ENCODE measurements around the gene NT5C.
"Not testable (repeated sequence)": the region's sequence is repeated elsewhere in the genome, so short reads cannot be mapped to it uniquely, and the experiment has no call there.

NT5C gene

DNA sequence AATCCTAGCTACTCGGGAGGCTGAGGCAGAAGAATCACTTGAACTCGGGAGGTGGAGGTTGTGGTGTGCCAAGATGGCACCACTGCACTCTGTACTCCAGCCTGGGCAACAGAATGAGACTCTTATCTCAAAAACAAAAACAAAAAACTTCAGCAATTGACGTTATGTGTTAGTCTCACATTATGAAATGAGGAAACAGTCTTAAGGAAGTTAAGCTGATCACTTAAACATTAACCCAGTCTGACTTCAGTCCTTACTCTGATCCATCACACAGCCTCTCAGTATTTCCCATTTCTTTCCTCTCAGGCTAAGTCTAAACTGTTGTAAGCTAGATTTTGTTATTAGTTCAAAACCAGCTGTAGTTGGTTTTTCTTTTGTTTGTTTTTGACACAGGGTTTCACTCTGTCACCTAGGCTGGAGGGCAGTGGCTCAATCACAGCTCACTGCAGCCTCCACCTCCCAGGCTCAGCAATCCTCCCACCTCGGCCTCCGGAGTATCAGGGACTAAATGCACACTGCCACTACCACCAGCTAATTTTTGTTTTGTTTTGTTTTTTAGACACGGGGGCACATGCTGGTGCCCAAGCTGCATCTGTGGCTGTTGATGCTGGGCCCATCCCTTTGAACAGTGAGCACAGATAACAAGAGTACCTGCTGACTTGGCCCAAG, 16.5 kb upstream of the NT5C start:
- peak in 1 of 42 donors; percentile 18 for DNase-seq
- intact Hi-C loops (cut with DNase I) = no loop called here

DNA sequence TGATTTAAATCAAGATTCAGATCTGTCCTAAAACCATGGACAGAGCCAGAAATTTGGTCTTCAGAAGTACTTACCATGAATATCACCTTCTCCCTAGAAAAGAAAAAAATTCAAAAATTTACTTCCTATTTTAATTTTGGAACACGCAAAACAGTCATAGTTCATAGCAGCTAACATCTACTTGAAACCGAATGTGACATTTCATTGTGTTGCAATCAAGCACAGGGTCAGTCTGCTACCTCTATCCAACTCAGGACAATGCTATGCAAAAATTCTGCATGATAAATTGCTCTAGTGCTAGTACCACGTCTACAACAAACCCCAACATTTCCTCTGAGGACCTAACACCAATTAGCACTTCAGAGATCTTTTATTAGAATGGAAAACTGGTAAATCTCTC, 15.1 kb upstream of the NT5C start:
- intact Hi-C loops (cut with DNase I) = no loop called here
- no peak for DNase-seq

DNA sequence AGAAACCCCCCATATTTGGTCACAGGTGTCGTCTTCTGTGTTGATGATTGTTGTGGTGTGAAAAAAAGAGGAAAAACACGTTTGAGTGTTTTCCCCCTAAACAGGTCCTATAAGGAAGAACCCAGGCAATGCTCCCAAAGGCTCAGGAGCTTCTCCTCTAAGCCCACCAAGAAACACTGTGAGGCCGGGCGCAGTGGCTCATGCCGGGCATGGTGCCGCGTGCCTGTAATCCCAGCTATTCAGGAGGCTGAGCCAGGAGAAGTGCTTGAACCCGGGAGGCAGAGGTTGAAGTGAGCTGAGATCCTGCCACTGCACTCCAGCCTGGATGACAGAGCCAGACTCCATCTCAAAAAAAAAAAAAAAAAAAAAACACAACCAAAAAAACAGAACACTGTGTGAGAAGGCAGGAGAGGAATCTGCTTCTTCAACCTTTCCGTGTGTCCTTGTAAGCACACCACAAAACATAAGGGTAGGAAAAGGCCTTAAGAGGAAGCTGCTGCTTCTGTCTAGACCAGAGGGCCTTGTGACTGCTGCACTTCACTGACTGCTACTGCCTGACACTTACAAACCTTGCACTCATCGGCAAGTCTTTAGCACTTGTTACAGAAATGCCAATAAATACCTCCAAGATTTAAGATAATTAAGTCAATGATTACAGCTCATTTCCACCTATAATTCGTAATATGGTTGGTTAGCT, 13.4 kb upstream of the NT5C start:
- intact Hi-C loops (cut with DNase I) = no loop called here
- peak in 1 of 42 donors; percentile 12 for DNase-seq

DNA sequence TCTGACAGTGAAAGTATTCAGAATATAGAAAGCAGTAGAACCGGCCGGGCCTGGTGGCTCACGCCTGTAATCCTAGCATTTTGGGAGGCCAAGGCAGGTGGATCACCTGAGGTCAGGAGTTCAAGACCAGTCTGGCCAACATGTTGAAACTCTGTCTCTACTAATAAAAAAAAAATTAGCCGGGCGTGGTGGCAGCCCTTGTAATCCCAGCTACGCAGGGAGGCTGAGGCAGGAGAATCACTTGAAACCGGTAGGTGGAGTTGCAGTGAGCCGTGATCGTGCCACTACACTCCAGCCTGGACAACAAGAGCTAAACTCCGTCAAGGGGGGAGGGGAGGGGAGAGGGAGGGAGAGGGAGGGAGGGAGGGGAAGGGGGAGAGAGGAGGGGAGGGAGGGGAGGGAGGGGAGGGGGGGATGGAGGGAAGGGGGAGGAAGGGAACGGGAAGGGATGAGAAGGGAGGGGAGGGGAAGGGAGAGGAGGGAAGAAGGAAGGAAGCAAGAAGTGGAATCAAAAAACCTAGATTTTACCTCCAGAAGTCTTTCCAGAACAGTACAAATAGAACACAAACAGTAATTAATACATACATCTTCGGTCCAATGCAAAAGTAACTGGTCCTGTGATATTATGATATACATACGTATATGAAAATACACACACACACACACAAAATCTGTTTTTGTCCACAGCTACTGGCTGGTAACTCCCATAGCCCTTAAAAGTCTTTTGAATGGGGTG, 10.9 kb upstream of the NT5C start:
- intact Hi-C loops (cut with DNase I) = no loop called here
- DNase-seq = no peak

DNA sequence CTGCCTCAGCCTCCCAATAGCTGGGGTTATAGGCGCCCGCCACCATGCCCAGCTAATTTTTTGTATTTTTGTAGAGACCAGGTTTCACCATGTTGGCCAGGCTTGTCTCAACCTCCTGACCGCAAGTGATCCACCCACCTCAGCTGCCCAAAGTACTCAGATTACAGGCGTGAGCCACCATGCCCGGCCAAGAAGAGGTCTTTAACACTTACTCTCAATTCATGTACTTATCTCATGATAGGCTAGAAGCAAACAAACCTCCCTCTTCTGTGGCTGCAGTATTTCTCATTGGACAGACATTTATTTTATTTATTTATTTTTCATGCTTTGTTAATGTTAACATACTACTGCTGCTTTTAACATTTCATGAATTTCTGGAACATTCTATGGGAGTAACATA, 7.0 kb upstream of the NT5C start:
- no peak for DNase-seq
- intact Hi-C loops (cut with DNase I) = no loop called here

DNA sequence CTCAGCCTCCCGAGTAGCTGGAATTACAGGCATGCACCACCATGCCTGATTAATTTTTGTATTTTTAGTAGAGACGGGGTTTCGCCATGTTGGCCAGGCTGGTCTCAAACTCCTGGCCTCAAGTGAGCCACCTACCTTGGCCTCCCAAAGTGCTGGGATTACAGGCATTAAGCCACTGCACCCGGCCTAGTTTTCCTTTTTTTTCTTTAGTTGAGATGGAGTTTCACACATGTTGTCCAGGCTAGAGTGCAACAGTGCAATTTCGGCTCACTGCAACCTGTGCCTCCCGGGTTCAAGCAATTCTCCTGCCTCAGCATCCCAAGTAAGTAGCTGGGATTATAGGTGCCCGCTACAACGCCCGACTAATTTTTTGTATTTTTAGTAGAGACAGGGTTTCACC, 6.2 kb upstream of the NT5C start:
- DNase-seq; intact Hi-C loops (cut with DNase I): not testable (repeated sequence)

DNA sequence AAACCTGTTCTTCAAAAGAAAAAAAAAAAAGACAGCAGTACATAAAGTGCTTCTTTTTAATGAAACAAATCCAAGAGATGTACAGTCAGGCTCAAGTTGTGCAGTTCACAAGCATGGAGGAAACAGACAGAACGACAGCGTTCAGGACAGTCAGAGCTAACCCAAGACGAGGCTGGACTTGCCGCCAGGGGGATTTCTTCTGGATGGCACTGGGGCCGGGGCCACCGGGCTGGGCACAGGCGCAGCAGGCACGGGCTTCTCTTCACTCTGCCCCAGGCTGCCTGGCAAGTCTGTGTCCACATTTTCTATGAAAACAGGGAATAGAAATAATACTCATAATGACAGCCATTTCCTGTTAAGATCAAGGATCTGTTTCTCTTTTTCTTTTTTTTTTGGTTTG, 4.4 kb upstream of the NT5C start:
- DNase-seq = no peak
- intact Hi-C loops (cut with DNase I) = no loop called here

DNA sequence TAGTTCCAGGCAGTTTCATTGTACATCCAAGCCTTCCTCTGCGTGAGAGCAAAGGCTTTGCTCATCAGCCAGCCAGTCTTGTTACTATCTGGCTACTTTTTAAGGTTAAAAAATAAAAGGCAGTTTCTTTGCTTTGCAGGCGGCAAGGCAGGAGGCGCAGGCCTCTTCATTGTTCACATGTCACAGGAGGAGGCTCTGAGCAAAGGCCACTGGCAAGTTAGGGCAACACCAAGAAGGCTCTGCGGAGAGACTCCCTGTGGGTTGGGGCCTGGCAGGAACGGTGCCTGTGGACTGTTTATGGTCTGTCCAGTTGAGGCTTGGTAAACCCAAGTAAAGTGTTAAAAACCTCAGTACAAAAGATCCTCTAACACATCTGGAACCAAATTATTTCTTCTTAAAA, 3.9 kb upstream of the NT5C start:
- intact Hi-C loops (cut with DNase I) = no loop called here

DNA sequence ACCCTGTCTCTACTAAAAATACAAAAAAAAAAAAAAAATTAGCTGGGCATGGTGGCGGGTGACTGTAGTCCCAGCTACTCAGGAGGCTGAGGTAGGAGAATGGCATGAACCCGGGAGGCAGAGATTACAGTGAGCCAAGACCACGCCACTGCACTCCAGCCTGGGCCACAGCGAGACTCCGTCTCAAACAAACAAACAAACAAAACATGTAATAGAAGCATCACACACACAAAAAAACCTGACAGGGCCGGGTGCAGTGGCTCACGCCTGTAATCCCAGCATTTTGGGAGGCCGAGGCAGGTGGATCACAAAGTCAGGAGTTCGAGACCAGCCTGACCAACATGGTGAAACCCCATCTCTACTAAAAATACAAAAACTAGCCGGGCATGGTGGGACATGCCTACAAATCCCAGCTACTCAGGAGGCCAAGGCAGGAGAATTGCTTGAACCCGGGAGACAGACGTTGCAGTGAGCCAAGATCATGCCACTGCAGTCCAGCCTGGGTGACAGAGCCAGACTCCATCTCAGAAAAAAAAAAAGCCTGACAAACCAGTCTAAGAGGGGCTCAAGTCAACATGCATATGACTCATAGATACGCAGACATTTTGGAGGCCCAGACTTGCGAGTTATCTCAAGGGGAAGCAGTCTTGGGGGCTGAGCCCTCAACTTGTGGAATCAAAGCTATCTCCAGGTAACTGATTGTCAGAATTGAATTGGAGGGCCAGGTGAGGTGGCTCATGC, 2.2 kb upstream of the NT5C start:
- not testable (repeated sequence) for DNase-seq

More for the DNA sequence above, 3.9 kb upstream of the NT5C start:
- DNase-seq = no peak

DNA sequence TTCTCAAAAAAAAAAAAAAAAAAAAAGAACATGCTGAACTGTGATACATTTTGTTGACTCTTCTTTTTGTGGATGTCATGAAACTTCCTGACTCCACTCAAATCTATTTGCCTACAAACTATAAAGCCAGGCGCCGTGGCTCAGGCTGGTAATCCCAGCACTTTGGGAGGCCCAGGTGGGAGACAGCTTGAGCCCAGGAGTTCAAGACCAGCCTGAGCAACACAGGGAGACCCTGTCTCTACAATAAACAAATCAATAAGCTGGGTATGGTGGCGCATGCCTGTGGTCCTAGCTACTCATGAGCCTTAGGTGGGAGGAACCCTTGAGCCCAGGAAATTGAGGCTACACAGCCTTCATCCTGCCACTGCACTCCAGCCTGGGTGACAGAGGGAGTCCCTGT, 1.5 kb upstream of the NT5C start:
- DNase-seq = peak in 1 of 42 donors; percentile 24
- intact Hi-C loops (cut with DNase I) = no loop called here

More for the DNA sequence above, 2.2 kb upstream of the NT5C start:
- intact Hi-C loops (cut with DNase I) = not testable (repeated sequence)

DNA sequence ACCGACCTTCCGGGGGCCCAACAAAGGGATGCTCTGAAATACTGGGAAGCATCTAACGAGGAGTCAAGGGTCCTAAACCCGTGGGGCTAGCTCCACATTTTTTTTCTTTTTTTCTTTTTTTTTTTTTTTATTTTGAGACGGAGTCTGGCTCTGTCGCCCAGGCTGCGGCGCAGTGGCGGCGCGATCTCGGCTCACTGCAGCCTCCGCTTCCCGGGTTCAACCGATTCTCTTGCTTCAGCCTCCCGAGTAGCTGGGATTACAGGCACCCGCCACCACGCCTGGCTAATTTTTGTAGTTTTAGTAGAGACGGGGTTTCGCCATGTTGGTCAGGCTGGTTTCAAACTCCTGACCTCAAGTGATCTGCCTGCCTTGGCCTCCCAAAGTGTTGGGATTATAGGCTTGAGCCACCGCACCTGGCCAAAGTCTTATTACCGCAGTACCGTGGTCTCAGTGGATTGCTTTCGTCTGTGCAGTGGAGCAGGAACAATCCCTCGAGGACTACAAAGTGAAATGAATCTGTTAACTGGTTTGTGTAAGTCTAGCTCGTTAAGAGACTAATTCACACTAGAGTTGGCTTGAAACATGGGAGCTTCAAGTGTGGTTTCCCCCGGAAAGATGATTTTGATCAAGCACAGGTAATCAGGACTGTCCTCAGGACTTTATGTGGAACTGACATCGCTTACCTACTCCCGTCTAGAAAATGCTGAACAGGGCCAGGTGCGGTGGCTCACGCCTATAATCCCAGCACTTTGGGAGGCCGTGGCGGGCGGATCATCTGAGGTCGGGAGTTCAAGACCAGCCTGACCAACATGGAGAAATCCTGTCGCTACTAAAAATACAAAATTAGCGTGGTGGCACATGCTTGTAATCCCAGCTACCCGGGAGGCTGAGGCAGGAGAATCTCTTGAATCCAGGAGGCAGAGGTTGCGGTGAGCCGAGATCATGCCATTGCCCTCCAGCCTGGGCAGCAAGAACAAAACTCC, 767 bp upstream of the NT5C start:
- intact Hi-C loops (cut with DNase I) = not testable (repeated sequence)
- peak in 1 of 42 donors; percentile 26 for DNase-seq

DNA sequence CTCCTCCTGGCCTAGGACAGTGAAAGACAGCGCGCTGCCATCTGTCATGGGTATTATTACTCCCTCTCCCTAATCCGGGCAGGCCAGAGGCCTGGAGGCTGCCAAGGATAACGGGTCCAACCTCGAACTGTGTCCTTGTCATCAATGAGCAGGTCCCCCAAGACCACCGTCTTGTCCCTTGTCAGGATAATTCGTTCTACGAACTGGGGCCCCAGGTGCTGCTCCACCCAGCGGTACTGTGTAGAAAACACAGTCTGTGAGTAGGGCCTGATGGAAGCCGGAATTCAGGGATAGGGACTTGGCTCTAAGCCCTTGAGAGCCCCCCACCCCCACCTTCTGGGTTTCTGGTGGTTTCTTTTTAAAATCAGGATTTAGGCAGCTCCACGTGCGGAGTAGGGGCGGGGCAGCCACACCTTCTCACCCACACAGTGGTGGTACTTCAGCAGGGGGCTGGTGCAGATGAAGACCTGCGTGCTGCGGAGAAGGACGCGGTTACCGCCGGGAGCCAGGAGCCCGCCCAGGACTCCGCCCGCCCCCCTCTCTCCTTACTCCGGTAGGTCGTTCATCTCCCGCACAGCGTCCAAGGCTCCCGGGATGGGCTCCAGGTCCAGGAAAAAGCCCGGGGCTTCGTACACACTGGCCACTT, 787 bp downstream of the NT5C start:
- intact Hi-C loops (cut with DNase I) = no loop called here
- DNase-seq = peak in 41 of 42 donors; percentile 34 to 80 (median 56)

DNA sequence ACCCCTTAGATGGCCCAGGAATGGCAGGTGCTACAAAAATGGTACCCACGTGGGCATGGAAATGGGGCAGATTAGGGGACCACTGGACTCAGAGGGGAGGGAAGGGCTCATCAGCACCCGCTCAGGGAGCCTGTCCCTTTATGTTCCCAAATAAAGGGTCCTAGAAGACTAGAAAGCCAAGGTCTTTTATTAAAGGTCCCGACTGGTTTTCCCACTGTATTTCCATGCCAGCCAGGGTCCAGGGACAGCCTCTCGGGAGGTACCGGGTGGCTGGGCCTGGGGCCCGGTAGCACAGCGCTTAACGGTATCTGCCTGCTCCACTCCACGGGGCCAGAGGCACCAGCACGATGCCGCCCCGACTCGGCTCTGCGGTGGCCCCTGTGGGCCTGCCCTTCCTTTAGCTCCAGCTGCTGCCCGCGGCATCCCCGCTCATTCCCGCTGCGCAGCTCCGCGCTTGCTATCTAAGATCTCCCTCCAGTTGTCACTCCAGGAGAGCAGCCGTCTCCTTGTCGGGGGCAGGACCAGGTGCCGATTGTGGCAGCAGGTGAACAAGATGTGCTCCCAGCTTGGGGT, 1.4 kb downstream of the NT5C start:
- DNase-seq = no peak
- intact Hi-C loops (cut with DNase I) = no loop called here

DNA sequence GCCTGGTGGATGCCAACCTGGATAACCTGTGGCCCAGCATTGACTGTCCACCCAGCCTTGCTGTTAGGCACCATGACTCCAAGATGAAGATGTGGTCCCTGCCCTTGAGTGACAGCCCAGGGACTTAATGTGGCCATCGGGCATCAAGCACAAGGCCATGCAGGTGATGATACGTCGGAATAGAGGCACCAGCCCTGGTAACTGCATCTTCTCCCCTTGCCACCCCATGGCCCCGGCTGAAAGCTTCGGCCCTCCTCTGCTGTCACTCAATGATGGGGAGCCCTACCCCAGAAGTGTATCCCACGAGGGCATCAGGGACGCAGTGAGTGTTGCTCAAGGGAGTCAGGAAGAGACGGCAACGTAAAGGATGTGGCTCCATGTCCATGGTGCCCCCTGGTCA, 2.0 kb downstream of the NT5C start:
- no peak for DNase-seq
- intact Hi-C loops (cut with DNase I) = no loop called here

DNA sequence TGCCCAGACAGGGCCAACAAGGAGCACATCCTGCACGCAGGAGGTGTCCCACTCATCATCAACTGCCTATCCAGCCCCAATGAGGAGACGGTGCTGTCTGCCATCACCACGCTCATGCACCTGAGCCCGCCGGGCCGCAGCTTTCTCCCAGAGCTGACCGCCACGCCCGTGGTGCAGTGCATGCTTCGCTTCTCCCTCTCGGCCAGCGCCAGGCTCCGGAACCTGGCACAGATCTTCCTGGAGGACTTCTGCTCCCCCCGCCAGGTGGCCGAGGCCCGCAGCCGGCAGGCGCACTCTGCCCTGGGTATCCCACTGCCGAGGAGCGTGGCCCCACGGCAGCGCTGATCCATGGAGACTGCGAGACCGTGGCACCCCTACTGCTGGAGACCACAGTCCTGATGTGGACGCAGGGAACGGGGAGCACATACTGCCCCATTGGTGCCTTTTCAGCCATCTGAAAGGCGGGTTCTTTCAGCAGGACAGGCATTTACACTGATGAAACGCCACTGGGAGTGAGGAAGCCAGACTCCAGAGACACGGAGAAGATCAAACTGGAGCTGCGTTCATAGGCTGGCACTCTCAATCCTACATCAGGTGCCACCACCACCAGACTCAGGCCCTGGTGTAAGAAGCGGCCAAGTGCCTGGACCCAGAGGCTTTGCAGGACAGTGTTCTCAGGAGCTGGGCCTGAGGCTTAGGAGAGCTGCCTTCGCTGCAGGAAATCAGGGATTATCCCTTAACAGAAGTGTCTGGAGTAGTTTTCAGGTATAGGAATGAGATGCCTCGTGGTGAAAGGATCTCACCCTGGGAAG, 2.6 kb downstream of the NT5C start:
- intact Hi-C loops (cut with DNase I) = no loop called here

DNA sequence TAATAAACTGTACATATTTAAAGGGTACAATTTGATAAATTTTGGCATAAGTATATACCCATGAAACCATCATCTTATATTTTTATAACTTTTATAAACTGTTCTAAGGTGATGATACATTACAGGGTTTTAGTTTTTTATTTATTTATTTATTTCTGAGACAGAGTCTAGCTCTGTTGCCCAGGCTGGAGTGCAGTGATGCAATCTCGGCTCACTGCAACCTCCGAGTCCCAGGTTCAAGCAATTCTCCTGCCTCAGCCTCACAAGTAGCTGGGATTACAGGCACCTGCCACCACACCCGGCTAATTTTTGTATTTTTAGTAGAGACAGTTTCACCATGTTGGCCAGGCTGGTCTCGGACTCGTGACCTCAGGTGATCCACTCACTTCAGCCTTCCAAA, 3.6 kb downstream of the NT5C start:
- DNase-seq; intact Hi-C loops (cut with DNase I): not testable (repeated sequence)

More for the DNA sequence above, 2.6 kb downstream of the NT5C start:
- DNase-seq = no peak

DNA sequence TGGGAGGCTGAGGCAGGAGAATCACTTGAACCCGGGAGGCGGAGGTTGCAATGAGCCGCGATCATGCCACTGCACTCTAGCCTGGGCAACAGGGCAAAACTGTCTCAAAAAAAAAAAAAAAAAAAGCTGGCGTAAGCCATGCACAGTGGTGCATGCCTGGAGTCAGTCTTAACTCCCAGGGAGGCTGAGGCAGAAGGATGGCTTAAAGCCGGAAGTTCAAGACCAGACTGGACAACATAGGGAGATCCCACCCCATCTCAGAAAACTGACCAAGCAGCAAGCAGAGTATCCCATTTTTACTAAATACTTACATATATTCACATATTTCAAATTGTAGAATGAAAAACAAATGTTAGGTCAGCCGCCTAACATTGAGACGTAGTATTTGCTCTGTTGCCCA, 4.6 kb downstream of the NT5C start:
- intact Hi-C loops (cut with DNase I) = no loop called here
- DNase-seq = no peak
